Stimulated activated naive CD8-positive, alpha-beta T cell treated with anti-CD3 and anti-CD28 coated beads, Interleukin-15, Interleukin-2, amounts not matched to agents 100 U/mL and 50 U/mL, for 24 hours (primary cell): ENCODE data around the gene NUPR1.
"Not testable (repeated sequence)": the region's sequence is repeated elsewhere in the genome, so short reads cannot be mapped to it uniquely, and the experiment has no call there.

Experiments
- ATAC-seq: fragments of 150-1000 bp; cut with Tn5 transposase; one replicate; pipeline ENCODE4 v1.10.0; 2021
- DNase-seq: peaks from one replicate; pipeline ENCODE4 v3.0.0; 2021

The NUPR1 gene

DNA sequence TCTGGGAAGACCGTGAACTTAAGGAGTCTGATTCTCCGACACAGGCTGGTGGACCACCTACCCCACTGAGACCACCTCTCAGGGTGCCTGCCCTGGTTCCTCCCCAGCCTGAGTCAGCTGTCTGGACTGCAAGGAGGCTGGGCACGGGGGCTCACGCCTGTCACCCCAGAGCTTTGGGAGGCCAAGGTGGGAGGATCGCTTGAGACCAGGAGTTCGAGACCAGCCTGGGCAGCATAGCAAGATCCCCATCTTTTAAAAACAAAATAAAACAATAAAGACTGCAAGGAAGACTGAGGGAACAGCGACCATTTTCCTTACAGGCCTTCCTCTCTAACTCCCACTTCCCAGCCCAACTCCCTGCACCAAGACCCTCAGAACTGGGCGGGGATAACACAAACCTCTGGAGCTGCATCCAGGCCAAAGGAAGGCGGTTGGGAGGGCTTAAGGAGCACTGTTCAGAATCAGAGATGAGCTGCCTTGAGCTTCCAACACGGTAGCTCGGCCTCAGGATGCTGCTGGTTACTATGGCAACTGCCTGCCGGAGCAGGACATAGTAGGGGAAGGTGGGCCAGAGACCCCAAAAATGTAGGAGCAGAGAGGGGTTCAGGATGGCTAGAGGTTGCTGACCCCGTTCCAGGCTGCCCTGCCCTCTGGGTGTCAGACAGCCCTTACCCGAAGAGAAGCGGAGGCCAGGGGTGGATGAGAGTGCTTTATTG, 40.0 kb downstream of the NUPR1 start:
- DNase-seq (no peak), ATAC-seq (no peak)

GRCh38 chr16:28497861-28498599, 40.7 kb downstream of the NUPR1 start:
- ATAC-seq, result no peak

GRCh38 chr16:28497386-28497785, 41.4 kb downstream of the NUPR1 start:
- ATAC-seq, result no peak
- DNase-seq, result no peak

More at GRCh38 chr16:28497861-28498599, 40.7 kb downstream of the NUPR1 start:
- DNase-seq, result no peak

GRCh38 chr16:28496844-28497243, 41.9 kb downstream of the NUPR1 start:
- DNase-seq (no peak), ATAC-seq (no peak)

GRCh38 chr16:28495795-28496749, 42.7 kb downstream of the NUPR1 start:
- ATAC-seq (no peak), DNase-seq (no peak)

DNA sequence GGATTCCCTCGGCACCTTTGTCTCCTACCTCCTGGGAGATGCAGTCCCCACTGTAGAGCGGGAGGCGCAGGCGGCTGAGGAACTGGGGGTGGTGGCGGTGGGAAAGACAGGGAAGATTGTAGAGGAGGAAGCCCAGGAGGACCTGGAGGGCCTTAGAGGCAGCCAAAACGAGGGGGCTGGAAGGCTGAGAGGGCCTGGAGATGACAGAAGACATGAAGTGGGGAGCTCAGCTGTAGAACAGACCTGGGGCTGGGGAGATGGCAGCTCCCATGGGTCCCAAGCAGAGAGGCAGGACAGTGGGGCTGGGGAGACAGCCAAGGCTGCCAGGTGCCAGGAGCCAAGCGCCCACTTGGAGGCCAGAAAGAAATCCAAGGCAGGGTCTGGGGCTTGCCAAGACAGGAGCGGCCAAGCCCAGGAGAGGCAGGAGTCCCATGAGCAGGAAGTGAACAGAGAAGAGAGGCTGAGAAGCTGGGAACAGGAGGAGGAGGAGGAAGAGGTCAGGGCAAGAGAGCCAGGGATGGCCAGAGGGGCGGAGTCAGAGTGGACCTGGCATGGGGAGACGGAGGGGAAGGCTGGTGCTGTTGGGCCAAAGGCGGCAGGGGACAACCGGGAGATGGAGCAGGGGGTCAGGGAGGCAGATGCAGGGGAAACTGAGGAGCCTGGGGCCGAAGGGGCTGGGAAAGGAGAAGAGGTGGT, 43.5 kb downstream of the NUPR1 start:
- DNase-seq, result no peak
- no peak for ATAC-seq

GRCh38 chr16:28494121-28494851, 44.5 kb downstream of the NUPR1 start, which contains the start of gene APOBR:
APOBR (plus strand) TSS chr16:28494643; CDS start chr16:28494682, 39 bp downstream.
- DNase-seq (peak; percentile 88), ATAC-seq (peak; percentile 84)

- ATAC-seq (no peak), DNase-seq (no peak)
Observed at GRCh38 chr16:28492511-28492910, 46.3 kb downstream of the NUPR1 start.

GRCh38 chr16:28491970-28492474, 46.8 kb downstream of the NUPR1 start, which contains the start of gene CLN3:
CLN3 (minus strand) TSS chr16:28492074; CDS start chr16:28491759, 315 bp downstream.
- DNase-seq (peak; percentile 85), ATAC-seq (peak; percentile 70)

GRCh38 chr16:28491230-28491969, 47.4 kb downstream of the NUPR1 start:
- ATAC-seq (no peak), DNase-seq (peak; percentile 38)

DNA sequence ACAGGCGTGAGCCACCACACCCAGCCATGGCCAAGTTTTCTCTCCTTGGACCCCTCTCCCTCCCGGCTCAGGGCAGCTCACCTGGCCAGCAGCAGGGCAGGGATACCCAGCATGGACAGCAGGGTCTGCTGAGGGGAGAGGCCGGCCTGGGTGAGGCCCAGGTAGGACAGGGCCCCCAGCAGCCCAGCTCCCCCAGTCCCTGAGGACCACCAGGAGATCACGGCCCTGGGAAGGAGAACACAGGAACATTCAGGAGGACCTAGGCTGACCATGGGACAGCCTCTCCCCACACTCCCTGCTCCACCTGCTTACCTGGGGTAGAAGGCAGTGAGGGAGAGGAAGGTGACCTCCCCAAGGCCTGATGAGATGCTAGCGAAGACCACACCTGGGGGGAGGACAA, 52.5 kb downstream of the NUPR1 start:
- no peak for DNase-seq
- ATAC-seq, result no peak

GRCh38 chr16:28483361-28483760, 55.4 kb downstream of the NUPR1 start:
- not testable (repeated sequence) for DNase-seq, ATAC-seq
